ENCODE results near the gene FAAP20.

The FAAP20 gene, protein sequence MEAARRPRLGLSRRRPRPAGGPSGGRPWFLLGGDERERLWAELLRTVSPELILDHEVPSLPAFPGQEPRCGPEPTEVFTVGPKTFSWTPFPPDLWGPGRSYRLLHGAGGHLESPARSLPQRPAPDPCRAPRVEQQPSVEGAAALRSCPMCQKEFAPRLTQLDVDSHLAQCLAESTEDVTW

DNA sequence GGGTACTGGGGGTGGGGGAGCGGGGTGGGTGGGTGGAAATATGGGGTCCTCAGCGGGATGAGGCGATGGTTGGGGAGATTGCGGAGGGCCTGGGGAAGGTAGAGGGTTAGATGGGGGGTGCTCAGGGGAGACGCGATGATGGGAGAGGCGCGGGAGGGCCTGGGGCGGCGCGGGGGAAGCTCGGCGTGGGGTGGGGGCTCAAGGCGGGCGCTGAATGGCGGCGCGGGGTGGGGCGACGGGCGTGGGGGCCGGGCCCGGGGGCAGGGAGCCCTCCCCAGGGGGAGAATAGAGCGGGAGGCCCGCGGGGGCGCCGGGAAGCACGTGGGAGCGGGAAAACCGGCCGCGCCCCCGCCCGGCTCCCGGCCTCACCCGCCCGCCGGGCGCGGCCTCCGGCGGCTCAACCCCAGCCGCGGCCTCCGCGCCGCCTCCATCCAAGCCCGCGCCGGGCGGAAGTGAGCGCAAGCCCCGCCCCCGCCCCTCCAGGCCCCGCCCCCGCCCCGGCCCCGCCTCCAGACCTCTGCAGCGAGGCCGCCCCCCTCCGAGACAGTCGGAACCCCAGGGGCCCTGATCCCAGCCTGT lies at the start of gene FAAP20:
TSS of gene FAAP20 (minus strand) at position 454 of the 579 bp plus-strand sequence. CDS start at position 431, 23 bp downstream.
- no peak for DNase-seq (ENCODE audit: low read depth in 1 of 2, low spot score in 1 of 2)

DNA sequence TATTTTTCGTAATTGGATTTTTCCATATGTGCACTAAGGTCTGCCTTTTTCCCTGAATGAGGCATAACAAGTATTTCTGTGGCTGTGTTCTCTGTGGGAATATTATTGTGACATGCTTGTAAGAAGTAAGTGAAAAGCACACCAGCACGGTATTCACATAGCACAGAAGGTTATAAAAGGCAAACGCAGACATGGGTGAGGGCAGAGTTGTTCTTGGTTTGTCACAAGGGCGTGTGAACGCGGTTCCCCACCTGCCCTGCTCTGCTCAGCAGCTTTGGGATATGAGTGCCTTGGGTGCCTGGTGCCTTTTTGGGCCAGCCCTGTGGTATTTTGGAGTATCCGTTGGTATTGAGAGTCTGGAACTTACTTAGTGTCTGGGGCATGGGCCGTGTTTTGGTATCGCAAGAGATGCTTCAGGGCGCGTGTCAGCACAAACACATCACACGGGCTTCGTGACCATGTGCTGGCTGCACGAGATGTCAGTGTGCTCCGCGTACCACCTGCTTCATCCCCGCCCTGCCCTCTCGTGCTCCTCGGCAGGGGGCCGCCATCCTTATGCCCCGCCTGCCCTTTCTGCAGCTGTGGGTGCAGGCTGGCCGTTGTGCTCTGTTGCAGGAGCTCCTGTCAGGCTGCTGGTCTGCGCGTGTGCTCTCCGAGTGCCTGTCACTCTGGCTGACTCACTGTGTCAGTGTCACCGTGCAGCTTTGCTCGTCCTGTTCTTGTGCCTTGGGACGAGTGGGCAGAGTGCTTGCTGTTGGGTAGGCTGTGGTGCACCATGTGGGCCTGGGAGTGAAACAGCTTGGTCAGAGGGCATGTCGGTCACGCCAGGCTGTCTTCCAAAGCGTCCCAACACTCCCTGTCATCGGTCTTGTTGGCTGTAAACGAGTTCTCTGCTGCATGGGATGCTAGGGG lies 48.5 kb upstream of the FAAP20 start:
- no peak for DNase-seq (ENCODE audit: low read depth in 1 of 2, low spot score in 1 of 2)

DNA sequence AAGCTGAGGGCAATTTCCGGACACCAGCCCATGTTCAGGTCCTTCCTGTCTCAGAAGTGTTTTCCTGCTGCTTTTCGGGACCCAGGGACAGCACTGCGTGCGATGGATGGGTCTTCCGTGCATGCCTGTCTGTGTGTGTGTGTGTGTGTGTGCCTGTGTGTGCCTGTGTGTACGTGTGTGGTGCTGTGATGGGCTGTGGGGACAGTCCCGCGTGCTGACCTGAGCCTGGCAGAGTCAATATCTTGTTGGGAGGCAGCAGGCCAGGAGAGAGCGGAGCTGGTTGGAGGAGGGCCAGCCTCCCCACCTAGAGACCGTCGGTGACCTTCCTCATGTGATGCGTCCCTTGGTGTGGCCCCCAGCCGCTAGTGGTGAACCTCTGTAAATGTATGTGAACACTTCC lies 47.2 kb upstream of the FAAP20 start:
- no peak for DNase-seq (ENCODE audit: low read depth in 1 of 2, low spot score in 1 of 2)

DNA sequence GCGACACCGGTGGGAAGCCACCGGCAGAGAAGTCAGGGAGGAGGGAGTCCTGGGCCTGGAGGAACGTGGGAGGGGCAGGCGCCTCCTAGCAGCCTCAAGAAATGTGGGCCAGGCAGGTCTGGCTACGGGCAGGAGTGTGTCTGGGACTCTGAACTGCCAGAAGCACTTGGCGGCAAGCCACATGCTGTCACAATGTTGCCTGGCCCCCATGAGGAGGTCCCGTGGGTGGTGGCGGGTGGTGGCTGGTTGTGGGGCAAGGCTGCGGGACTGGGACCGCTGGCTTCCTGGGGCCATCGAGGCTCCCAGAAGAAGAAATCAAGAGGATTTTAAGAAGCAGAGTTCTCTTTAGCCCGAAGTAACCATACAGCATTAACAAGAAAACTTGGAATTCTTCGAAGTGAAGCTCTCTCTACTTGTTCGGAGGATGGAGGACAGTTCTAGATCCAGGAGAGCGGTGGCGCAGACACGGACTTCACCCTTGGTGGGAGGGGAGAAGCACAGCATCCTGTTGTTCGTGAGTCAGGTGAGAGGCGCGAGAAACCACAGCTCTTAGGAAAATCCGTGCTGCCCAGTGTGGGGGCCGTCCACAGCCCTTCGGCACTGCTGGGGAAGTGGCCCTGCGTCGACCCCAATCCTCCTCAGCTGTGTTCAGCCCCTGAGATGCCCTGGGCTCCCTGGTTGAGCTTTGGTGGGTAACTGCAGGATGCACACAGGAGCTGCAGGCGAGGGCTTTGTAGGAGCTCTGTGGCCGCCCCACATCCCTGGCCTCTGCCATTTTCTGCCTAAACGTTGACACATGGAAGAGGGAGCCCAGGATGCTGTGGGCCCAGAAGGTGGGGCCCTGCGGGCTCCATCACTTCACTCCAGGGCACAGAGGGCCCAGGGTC lies 45.9 kb upstream of the FAAP20 start:
- no peak for DNase-seq (ENCODE audit: low read depth in 1 of 2, low spot score in 1 of 2)

DNA sequence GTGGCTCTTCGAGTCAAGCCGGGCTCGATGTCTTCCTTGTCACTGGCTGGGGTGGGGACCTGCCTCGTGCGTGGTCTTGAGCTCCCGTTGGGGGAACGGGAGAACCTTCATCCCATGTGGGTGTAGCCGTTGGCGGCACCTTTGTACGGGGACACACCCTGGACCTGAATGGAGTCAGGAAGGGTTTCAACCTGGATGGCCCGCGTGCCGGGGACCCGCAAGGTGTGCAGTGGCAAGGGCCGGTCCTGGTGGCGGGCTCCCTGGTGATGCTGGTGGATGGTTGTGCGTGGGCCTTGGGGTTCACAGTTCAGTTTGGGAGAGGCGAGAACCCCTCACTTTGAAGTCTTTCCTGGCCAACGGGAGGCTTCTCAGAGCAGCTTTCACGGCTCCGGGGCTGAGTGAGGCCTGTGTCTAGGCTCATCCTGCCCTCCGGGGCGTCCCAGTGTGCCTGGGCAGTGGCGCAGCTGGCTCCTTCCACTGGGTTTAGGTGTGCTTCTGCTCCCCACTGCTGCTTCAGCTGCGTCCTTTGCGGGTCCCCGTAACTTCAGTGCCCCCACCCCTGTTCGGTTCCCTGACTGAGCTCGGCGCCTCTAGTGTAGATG lies 44.9 kb upstream of the FAAP20 start:
- DNase-seq (ENCODE audit: low read depth in 1 of 2, low spot score in 1 of 2): no peak

DNA sequence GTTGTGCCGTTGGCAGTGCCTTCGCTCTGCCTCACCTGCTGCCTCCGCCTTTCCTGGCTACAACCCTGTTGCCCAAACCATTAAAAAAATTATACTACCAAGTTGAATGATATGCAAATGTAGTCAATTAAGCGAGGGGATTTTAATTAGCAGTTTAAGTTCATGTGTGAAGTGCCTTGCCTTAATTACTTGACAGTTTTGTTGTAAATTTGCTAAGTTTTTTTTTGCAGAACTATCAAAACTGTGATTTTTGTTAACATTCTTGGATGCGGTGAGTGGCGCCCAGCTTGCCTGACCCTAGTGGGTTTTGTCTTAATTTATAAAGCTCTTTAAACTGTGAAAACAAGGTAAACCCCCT lies 44.4 kb upstream of the FAAP20 start:
- DNase-seq (ENCODE audit: low read depth in 1 of 2, low spot score in 1 of 2): no peak

DNA sequence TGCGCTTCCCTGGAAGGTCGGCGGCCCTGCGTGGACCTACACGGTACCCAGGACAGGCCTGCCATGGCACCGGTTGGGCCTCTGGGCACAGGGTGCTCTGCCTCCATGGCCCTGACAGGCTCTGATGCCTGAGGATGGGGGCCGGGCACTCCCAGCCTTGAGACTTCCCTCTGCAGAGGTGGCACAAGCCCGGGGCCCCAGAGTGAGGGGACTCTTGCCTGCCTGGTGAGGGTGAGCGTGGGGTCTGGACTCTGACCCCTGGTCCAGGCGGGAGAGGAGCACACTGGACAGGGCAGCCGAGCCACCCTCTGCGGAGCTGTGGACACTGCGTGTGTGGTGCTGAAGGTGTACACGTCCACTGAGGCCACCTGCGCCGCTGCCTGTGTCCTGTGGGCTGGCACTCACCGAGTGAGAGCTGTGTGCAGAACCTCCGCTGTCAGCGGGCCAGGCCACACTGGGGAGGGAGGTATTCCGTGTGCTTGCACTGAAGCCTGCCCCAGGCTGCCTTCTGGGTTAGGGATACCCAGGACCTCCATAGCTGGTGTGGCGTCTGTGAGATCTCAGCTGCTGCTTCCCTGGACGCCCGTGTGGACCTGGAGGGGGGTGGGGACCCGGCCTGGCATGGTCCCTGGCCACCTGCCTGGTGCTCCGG lies 43.9 kb upstream of the FAAP20 start:
- DNase-seq (ENCODE audit: low read depth in 1 of 2, low spot score in 1 of 2): no peak

DNA sequence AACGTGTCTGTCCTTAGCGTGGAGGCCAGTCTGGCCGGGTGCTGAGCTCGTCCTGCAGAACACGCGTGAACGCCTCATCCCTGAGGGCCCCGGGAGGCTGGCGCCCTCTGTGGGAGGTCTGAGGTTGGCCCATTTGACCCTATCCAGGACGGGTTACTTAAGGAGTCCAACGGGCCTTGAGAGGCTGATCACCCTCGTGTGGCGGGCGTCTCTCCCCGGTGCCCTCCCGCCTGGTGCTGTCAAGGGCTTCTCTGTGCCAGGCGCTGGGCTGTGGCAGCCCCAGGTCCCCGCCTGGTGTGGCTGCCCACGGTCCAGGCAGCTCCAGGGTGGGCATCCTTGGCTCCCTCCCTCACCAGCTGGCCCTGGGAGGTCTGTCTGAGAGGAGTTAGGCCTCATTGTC lies 43.2 kb upstream of the FAAP20 start:
- no peak for DNase-seq (ENCODE audit: low read depth in 1 of 2, low spot score in 1 of 2)

DNA sequence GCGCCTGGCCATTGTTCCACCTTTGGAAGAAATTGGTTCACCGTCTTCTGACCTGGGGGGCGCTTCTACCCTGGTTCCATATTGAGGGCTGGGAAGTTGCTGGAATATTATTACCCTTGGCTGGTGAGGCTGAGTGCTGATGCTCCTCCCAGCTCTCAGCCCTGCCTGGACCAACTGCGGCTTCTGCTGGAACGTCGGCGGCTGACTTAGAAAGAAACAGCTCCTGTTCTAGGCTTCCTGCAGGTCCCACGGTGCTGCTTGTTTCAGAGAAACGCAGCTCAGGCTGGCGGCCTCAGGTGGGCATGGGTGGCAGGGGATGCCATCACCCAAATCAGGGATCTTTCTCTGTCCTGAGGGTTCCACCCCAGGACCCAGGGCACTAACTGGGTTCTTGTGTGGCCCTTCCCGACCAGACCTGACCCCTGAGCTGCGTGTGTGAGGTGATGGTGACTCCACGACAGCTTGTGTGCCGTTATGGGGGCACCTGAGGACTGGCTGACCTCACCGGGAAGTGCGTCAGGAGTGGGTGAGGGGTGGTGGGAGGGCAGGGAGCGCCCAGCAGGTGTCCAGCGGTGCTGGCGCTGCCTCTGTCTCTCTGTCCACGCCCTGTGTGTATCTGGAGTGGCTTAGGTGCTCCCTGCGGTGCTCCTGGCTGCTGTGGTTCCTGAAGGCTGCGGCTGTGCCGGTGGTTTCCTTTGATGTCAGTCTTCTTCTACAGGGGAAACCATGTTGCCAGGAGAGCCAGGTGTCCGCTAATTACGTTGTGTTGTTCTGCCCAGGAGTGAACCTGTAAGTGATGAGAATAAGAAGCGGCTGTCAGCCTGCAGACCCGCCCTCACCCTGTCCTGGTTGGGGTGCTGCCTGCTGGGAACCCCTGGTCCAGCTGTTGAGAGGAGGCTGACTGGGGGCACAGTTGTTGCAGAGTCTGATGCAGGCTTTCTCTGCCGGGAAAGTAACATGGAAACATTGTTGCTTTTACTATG lies 42.4 kb upstream of the FAAP20 start:
- no peak for DNase-seq (ENCODE audit: low read depth in 1 of 2, low spot score in 1 of 2)

DNA sequence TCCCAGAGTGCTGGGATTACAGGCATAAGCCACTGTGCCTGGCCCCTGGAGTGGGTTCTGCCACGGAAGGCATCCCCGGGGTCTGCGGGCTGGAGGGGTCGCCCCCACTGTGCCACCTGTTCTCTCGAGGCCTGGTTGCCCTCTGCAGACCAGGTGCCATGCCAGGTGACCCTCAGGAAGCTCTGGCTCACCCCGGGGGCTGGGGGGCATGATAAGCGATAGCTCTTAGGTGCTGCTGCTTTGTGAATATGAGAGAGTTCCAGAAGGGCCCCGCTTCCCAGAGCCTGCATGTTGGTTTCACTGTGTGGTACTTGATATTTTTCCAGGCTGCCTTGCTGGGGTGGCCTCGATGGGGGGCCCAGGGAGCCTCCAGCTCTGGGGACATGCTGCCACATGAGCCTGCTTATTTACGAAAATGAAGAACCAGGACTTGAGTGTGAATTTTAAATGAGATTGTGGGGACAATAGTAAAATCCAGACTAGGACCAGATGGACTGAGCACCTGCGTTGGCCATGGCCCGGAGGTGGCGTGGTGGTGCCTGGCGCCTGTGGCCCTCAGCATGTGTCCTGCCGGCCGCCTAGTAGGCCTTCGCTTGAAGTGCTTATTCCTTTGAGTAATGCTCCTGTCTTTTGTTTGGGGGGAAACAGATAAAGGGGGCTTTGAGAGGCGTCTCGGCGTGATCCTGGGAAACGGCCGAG lies 40.9 kb upstream of the FAAP20 start:
- DNase-seq (ENCODE audit: low read depth in 1 of 2, low spot score in 1 of 2): no peak

DNA sequence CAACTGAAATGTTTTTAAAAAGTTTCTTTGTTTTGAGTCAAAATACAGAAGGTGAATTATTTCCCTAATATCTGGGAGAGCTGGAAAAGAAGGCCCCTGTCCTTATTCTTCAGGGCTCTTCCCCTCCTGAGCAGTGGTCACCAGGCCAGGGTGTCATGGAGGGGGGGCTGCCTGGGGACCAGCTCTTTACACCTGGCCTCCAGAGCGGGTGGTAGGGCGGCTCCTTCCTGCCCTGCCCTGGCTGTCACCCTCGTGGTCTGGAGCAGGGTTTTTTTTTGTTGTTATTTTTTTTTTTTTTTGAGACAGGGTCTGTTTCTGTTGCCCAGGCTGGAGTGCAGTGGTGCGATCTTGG lies 40.2 kb upstream of the FAAP20 start:
- no peak for DNase-seq (ENCODE audit: low read depth in 1 of 2, low spot score in 1 of 2)

DNA sequence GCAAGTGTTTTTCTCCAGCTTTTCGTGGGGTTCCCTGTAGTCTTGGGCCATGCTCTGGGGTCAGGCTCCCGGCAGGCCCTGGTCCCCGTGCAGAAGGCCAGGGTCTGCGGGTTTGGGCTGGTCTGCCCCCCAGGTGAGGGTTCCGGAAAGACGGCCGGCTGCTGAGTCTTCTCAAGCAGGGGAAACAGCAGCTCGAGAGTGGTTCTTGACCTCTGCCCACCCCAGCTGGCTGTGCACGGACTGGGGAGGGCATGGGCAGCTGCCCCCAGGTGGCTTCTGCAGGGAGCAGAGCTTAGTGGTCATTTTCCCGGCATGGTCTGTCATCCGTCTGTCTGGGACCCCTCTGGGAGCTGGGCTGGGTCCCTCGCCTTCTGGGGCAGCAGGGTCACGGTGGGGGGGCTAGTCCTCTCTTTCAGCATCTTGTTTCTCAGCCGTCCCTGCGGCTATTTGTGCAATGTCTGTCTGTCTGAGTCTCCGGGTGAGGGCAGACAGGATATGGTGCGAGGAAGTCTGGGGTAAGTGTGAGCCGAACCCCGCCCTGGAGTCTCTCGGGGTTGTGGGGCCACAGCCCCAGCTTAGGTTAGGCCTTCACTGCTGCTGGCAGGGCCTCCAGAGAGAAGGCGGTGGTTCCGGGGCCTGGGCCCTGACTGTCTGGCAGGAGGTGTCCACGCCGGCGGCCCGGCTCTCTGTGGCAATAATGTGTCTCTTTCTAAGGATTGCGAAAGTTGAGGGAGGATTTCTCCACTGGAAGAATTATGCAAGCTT lies 39.6 kb upstream of the FAAP20 start:
- peak in 1 of 2 donors; percentile 43 for DNase-seq (ENCODE audit: low read depth in 1 of 2, low spot score in 1 of 2)

DNA sequence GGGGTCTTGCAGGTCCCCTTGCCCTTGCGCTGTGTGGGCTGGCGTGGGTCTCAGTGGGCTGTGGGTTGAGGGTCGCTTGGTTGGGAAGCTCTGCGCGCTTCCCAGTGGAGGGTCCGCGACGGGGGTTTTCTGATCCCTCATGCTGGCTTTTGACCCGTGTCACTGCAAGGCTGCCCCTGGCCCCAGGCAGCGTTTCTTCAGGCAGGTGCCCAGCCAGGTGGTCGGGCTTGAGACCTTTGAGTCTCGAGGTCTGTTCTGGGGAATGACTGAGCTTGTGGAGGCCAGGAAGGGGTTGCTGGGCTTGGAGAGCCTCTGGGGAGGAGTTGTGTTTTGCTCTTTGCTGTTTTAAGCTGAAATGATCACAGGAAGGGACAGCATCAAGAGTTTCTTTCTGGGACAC lies 38.9 kb upstream of the FAAP20 start:
- DNase-seq (ENCODE audit: low read depth in 1 of 2, low spot score in 1 of 2): no peak

DNA sequence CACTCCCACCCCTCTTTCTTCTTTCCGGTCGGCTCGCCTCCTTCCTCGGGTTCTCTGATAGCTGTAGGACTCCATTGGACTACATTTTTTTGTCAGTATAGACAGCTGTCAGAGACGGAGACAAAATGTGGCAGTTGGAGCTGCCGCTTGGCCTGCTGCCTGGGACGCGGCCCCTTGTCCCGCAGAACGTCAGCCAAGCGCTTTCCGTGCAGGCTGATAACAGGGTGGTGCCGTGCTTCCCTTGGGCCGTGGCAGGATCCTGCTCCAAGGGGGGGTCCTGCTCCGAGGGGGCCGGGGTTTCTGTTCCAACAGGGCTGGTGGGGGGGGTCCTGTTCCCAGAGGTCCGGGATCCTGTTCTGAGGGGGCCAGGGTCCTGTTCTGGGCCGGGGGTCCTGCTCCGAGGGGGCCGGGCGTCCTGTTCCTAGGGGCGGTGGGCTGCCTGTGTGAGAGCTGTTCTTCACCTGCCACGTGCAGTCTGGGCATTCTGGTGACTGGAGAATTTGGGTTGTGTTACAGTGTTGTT lies 38.4 kb upstream of the FAAP20 start:
- DNase-seq (ENCODE audit: low read depth in 1 of 2, low spot score in 1 of 2): no peak

DNA sequence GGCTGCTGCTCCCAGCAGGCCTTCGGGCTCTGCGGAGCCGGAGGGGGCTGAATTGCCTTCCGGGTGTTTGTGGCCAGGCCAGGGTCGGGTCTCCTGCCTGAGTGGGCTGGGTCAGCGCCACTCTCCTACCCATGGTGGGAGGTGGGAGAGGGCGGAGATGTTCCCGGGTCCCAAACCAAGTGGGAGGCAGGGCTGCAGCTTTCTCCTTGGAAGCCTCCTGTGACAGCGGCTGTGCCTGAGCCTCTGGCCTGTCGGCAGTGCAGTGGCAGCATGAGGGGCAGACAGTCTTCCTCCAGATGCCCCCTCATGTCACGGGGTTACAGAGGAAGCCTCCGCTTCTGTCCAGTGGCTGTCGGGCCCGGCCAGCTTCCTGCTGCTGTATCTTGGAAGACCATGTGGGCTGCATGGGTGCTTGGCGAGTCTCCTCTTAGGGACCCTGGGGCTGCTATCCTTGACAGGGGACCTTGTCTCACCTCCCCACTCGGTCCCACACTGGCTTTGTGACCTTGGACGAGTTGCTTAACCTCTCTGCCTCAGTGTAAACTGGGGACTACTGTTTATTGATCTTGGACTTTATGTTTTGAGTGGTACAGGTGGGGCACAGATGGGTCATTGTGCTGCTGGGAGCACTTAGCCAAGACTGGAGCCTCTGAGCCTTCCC lies 37.8 kb upstream of the FAAP20 start:
- no peak for DNase-seq (ENCODE audit: low read depth in 1 of 2, low spot score in 1 of 2)

DNA sequence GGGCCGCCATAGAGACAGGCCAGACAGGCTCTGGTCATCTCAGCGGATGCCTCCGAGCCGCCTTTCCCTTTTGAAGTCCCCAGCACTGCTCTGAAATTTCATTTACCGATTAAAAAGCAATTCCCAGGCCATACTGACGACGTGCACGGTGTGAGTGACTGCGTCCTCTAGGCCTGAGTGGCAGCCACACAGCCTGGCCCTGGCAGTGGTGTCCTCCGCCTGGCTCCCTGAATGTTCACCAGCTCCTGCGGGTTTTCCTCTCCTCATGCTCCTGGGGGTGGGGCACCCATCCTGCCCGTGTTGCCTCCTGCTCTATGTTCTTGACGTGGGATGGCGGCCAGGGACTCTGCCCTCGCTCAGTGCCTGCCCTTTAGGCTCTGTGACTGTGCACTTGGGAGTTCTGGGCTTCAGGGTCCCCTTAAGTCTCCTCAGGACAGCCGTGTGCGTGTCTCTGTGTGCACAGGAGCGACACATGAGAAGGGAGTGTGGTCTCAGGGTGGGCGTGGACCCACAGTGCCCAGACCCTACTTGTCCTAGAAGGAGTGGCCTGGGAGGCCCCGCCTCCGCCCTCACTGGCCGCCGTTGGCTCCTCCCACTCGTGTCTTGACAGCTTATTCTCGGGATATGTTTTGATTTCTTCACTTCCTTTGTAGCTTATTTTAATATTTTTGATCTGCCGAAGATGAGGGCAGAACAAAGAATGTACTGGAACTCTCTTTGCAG lies 37.1 kb upstream of the FAAP20 start:
- peak in 1 of 2 donors; percentile 57 for DNase-seq (ENCODE audit: low read depth in 1 of 2, low spot score in 1 of 2)

All from activated CD4-positive, alpha-beta T cell treated with anti-CD3 and anti-CD28 coated beads, Interleukin-2, amount 50 U/mL, for 24 hours (primary cell).